ENCODE results near the gene DOCK11.

Gene DOCK11

DNA sequence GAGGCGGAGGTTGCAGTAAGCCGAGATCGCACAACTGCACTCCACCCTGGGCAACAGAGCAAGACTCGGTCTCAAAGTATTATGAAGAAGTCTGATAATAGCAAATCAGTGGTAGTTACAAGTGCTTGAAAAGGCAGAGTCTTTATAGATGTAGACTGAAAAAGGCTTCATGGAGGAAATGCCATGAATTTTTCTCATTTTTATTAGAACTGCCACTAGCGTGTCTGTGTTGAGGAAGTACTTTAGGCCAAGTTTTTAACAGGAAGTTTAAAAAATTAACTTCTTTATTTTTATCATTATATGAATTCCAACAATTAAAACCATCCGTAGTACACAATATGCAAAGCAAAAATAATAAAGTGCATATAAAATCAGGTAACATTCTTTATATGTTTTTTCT, 199.0 kb downstream of the DOCK11 start:
- no peak for TF ChIP-seq EZH2 (IDR thresholded peaks at IDR 0.05; ENCODE audit: borderline replicate concordance, low read length)
- TF ChIP-seq, protein P1, sequence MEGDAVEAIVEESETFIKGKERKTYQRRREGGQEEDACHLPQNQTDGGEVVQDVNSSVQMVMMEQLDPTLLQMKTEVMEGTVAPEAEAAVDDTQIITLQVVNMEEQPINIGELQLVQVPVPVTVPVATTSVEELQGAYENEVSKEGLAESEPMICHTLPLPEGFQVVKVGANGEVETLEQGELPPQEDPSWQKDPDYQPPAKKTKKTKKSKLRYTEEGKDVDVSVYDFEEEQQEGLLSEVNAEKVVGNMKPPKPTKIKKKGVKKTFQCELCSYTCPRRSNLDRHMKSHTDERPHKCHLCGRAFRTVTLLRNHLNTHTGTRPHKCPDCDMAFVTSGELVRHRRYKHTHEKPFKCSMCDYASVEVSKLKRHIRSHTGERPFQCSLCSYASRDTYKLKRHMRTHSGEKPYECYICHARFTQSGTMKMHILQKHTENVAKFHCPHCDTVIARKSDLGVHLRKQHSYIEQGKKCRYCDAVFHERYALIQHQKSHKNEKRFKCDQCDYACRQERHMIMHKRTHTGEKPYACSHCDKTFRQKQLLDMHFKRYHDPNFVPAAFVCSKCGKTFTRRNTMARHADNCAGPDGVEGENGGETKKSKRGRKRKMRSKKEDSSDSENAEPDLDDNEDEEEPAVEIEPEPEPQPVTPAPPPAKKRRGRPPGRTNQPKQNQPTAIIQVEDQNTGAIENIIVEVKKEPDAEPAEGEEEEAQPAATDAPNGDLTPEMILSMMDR (IDR thresholded peaks at IDR 0.05; ENCODE audit: low read length), result no peak

DNA sequence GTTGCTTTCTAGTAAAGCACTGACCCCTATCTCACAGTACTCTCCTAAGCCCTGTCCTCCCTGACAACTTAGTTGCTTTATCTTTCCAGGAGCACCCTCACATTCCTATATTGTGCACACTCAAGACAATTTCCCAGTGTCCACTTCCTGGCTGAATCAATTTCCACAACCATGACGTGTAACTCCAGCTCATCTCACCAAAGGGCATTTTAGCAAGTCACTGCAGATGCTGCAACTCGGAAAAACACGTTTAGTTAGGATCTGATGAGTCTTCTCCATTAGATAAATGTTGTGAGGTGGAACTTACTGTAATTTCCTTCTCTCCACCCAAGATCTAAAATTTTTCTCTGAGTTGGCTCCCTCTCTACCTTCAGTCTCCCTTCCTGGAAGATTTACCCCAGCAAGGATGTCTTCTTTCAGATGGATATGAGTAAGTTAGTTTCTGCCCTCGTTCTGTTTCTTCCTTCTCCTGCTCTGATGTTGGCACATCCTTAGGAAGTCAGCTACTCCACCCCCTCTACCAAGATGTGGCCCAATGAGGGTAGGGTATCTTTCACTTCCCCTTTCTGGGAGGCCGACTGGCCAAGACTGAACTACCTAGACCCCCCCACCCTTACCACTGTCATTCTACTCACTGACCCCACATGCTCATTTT, 203.0 kb downstream of the DOCK11 start:
- no peaks in the 10 kb centered on the region for H3K36me3 ChIP-seq (ENCODE audit: insufficient read depth, low read length)
- H3K4me1 ChIP-seq (ENCODE audit: insufficient read depth, low read length, severe bottlenecking), result no peaks in the 10 kb centered on the region
- H3K9me2 ChIP-seq (ENCODE audit: low read depth, low read length), result no peaks in the 10 kb centered on the region
- no peak overlapping the region for H2AFZ ChIP-seq (ENCODE audit: low read length)
- H3K27me3 ChIP-seq (ENCODE audit: insufficient read depth, low read length), result no peaks in the 10 kb centered on the region
- H3K9me3 ChIP-seq (ENCODE audit: low read length), result no peaks in the 10 kb centered on the region
- TF ChIP-seq EZH2 (IDR thresholded peaks at IDR 0.05; ENCODE audit: borderline replicate concordance, low read length), result no peak
- TF ChIP-seq, protein P1 (IDR thresholded peaks at IDR 0.05; ENCODE audit: low read length), result no peak
- H3K27ac ChIP-seq (ENCODE audit: low read depth, low read length, poor library complexity, severe bottlenecking), result no peak overlapping the region
- H3K4me3 ChIP-seq (ENCODE audit: low read depth, low read length, poor library complexity, severe bottlenecking), result no peak overlapping the region
- H3K9ac ChIP-seq (ENCODE audit: low read length), result no peak overlapping the region
- no peak overlapping the region for H3K4me2 ChIP-seq (ENCODE audit: low read length)
- no peaks in the 10 kb centered on the region for H3K79me2 ChIP-seq (ENCODE audit: insufficient read depth, low read length)
- no peaks in the 10 kb centered on the region for H3F3A ChIP-seq (ENCODE audit: insufficient read depth, low read length)
- no peaks in the 10 kb centered on the region for H4K20me1 ChIP-seq (ENCODE audit: insufficient read depth, low read length)

More for the DNA sequence above, 199.0 kb downstream of the DOCK11 start:
- H3K27ac ChIP-seq (ENCODE audit: low read depth, low read length, poor library complexity, severe bottlenecking), result no peak overlapping the region
- H3K9me2 ChIP-seq (ENCODE audit: low read depth, low read length), result no peaks in the 10 kb centered on the region
- no peaks in the 10 kb centered on the region for H3F3A ChIP-seq (ENCODE audit: insufficient read depth, low read length)
- H3K4me3 ChIP-seq (ENCODE audit: low read depth, low read length, poor library complexity, severe bottlenecking), result no peak overlapping the region
- no peaks in the 10 kb centered on the region for H3K9me3 ChIP-seq (ENCODE audit: low read length)
- no peaks in the 10 kb centered on the region for H3K79me2 ChIP-seq (ENCODE audit: insufficient read depth, low read length)
- no peak overlapping the region for H2AFZ ChIP-seq (ENCODE audit: low read length)
- no peaks in the 10 kb centered on the region for H3K36me3 ChIP-seq (ENCODE audit: insufficient read depth, low read length)
- no peak overlapping the region for H3K4me2 ChIP-seq (ENCODE audit: low read length)
- H3K27me3 ChIP-seq (ENCODE audit: insufficient read depth, low read length), result no peaks in the 10 kb centered on the region
- no peaks in the 10 kb centered on the region for H3K4me1 ChIP-seq (ENCODE audit: insufficient read depth, low read length, severe bottlenecking)
- no peaks in the 10 kb centered on the region for H4K20me1 ChIP-seq (ENCODE audit: insufficient read depth, low read length)
- H3K9ac ChIP-seq (ENCODE audit: low read length), result no peak overlapping the region

DNA sequence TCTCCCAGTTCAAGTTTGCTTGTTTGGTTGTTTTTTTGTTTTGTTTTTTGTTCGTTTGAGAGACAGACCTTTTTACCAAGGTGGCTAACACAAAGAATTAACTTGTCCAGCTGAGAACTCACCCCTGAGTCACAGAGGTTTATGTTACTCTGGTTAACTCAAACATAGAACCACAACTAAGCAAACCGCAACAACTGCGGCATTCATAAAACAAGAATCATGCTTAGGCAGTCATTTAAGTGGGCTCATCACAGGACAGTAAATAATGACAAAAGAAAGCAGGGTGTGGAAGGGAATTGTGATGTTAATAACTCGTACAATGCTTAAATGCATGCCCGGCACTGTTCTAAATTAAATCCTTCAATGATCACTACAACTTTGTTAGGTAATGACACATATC, 207.1 kb downstream of the DOCK11 start:
- Histone ChIP-seq H3K9me2 (ENCODE audit: low read depth, low read length) (no peaks in the 10 kb centered on the region), H3K4me2 (ENCODE audit: low read length) (no peak overlapping the region), H3K79me2 (ENCODE audit: insufficient read depth, low read length) (no peaks in the 10 kb centered on the region)

More for the DNA sequence above, 207.1 kb downstream of the DOCK11 start:
- Histone ChIP-seq H3K27me3 (ENCODE audit: insufficient read depth, low read length) (no peaks in the 10 kb centered on the region), H3K4me3 (ENCODE audit: low read depth, low read length, poor library complexity, severe bottlenecking) (no peak overlapping the region), H2AFZ (ENCODE audit: low read length) (no peak overlapping the region), H3K27ac (ENCODE audit: low read depth, low read length, poor library complexity, severe bottlenecking) (no peak overlapping the region), H3K36me3 (ENCODE audit: insufficient read depth, low read length) (no peaks in the 10 kb centered on the region), H3K4me1 (ENCODE audit: insufficient read depth, low read length, severe bottlenecking) (no peaks in the 10 kb centered on the region), H3K9me3 (ENCODE audit: low read length) (no peaks in the 10 kb centered on the region), H3F3A (ENCODE audit: insufficient read depth, low read length) (no peaks in the 10 kb centered on the region), H3K9ac (ENCODE audit: low read length) (no peak overlapping the region), H4K20me1 (ENCODE audit: insufficient read depth, low read length) (no peaks in the 10 kb centered on the region)
- TF ChIP-seq EZH2 (IDR thresholded peaks at IDR 0.05; ENCODE audit: borderline replicate concordance, low read length), result no peak
- TF ChIP-seq, protein P1 (IDR thresholded peaks at IDR 0.05; ENCODE audit: low read length), result no peak
